Limb (tissue), 2 donors: ENCODE measurements around the gene SLC16A12.
"Not testable (repeated sequence)": the region's sequence is repeated elsewhere in the genome, so short reads cannot be mapped to it uniquely, and the experiment has no call there.

ENCODE experiments used
- DNase-seq, 2 donors: peaks; one replicate each; pipeline ENCODE4 v3.0.0-alpha.2; 2016; ENCODE audit errors: extremely low spot score in 2 of 2

The SLC16A12 gene

DNA sequence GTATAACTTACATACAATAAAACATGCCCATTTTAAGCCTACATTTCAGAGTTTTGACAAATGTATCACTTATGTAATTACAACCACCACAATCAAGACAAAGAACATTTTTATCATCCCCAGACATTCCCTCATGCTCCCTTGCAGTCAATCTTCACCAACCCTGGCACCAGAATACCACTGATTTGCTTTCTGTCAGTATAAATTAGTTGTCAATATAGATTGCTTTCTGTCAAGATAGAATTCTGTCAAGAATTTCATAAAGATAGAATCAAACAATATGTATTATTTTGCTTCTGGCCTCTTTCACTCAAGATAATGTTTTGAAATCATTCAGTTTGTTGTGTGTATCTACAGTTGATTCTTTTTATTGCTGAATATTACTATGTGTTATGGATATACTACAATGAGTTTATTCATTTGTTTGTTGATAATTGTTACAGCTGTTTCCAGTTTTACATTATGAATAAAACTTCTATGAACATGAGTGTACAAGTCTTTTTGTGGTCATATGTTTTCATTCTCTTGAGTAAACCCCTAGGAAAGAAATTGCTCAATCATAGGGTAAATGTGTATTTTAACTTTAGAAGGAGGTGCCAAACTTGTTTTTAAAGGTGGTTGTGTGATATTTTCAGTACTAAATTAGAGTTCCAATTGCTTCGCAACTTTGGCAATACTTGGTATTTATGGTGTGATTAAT, 64.1 kb downstream of the SLC16A12 start:
- DNase-seq, result no peak

DNA sequence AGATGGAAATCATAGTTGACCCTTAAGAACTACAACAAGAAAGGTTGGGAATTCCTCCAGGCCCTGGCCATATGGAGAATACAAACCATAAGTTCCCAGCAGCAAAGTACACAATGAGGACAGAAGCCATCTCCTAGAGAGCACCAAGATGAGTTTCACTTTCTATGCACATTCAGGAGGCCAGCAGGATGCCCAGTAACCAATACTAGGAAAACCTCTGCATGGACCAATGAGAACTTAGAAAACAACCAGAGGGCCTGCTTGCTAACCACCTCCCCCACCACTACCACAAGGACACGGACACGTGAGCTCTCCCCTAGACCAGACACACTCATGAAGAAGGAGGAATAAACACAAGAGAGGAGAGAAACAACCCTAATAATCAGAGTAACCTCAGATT, 64.8 kb downstream of the SLC16A12 start:
- no peak for DNase-seq

DNA sequence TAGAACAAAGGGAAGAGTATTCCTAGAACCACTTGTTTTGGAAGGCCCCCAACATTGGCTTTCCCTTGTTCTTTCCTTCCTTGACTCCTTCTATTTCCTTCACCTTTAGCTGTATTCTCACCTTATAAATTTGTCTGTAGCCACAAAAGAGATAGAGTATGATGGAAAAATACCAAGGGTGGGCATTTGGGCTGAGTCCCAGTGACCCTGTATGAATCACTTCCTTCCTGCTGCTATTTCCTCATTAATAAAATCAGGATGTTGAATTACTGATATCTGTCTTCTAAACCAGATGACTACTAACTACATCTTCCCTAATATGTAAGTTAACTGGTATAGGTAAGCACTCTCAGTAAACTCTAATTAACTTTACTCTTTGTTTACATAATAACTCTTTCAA, 65.9 kb downstream of the SLC16A12 start:
- no peak for DNase-seq

DNA sequence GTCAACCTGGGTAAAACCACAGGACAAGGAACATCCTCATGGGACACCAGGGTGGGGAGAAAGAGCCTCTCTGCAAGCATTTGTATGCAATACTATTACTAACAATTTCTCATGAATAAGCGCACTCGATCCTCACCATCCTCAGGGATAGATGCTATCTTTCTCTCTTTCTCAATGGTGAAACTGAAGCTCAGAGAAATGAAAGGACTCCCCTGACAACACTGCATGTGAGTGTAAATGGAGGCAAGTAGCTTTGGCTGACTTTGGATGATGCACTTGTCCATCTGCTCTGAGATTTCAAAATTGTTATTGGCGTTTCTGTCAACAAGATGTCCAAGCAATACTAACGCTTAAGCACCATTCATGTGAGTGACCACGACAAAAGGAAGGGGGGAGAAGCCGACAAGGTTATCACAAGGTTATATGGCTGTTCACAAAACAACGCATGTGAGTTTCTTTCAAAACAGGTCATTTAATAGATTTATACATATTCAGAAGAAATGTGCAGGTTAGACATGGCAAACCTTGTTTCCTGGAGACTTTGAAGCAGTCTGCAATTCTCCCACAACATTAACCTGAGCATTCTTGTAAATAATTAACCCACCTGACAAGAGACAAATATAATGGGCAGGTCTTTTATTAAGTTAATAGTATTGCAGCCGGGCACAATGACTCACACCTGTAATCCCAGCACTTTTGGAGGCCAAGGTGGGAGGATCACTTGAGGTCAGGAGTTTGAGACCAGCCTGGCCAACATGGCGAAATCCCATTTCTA, 67.0 kb downstream of the SLC16A12 start:
- DNase-seq, result no peak

DNA sequence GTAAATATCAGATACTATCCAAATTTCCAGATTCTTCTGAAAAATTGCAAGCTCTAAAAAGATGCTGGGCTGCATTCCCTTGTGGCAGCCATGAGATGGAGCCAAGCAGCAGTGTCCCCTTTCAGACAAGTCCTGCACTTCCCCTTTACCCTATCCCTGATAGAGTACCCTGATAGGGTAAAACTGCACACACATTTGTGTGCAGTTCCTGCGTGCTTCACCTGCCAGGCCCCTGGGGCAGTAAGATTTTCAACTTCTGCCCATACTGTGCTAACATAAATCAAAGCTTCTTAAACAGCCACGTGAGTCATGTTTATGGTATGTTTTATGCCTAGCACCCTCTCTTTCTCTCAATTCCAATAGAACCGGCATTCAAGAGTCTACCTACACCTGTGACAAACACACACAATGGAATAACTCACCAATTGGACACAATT, 68.8 kb downstream of the SLC16A12 start:
- no peak for DNase-seq

DNA sequence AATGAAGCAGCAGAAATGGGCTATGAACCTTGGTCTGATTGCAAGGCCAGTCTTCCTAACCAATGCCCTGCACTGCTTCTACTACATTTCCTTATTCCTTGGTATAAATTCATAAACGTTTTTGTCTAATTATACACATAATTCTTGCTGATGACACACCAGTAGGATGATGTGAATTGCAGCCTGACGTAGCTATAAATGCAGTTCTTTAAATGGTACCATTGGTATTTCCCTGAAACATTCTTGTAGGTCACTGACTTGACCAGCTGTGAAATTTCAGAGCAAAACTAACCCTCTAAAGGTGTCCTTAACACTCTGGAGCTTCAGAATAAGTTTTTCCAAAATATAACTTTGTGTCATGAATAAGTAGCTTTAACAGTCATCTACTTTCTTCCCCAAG, 70.2 kb downstream of the SLC16A12 start:
- no peak for DNase-seq

DNA sequence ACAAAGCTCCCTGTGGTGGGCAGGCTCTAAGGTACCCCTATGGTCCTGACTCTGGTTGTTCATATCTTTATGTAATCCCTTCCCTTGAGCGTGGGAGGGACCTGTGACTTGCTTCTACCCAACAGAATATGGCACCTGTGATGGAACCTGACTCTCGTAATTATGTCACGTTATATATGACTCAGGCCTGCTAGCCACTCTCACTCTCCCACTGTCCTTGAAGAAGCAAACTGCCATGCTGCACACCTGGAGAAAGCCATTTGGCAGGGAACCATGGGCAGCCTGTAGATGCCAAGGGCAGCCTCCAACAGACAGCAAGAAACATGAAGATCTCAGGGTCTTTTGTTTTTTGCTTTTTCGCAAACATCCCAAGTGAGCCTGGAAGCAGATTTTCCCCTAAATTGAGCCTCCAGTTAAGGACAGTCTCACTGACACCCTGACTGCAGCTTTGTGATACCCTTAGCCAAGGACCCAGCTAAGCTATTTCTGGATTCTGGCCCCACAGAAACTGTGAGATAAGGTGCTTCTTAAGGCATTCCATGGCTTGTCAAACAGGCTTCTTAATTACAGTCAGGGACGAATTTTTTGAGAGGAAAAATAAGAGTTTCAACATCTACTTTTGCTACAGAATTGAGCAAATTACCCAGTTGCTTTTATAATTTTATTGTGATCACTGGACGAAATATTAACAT, 71.4 kb downstream of the SLC16A12 start:
- DNase-seq, result no peak

DNA sequence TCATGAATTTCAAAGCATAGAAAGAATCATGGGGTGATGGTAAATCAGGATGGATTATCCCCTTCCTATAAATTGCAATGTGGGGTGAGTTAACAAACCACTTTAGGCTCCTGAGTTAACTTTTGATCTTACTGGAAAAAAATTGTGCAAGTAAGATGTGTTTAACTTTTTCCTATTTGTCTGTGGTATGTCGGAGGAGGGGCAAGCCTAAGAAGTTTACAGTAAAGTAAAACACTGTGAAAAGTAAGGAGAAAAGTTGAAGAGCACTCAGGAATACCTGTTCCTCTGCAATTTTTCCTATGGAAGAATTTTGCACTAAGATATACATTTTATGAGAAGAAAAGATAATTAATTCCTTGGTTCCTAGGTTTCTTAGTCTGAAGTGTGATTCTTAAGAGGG, 76.6 kb downstream of the SLC16A12 start:
- DNase-seq, result no peak

DNA sequence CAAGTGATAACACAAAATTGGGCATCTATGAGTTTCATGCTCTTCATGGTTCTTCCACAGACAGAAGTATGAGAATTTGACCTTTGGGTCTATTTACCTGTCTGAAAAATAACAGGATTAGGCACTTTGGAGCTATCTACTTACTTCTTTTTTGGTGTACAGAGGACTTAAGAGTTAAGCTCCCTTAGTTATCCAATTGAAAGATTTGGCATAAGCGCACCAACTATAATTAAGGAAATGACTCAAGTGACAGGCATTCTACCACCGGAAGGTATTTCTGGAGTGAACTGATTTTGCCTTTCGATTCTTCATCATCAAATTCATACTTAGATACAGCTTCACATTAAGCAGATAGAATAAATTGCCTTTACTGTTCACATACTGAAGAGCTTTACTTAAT, 77.1 kb downstream of the SLC16A12 start:
- no peak for DNase-seq

DNA sequence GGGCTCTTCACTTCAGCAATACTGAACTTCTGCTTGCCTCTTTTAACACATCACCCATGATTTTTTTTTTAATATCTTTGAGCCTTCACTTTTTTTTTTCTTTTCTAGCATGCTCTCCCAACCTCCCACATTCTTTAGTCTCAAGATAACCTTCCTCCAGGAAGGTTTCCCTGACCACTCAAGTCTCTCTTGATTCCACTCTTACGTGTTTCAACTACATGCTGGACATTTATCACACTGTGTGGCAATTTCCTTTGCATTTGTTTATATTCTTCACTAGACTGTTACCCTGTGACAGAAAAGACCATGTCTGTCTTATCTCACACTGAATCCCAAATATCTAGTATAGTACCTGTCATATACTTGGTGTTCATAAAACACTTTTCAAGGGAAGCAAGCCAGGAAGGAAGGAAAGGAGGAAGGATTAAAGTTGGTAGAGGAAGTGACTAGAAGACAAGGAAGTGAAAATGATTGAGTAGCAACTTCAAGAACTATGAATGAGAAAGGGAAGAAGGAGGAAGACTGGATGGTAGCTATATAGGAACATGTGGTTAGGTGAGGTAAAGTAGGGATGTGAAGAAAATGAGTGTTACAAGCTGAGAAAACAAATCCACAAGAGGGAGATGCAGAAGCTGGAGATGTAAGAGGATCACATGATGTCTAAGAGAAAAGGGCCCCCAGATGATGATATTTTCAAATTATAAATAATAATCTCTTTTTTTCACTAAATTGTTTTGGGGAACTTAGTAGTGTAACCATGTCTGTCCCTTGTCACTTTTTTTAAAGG, 80.6 kb downstream of the SLC16A12 start:
- no peak for DNase-seq

DNA sequence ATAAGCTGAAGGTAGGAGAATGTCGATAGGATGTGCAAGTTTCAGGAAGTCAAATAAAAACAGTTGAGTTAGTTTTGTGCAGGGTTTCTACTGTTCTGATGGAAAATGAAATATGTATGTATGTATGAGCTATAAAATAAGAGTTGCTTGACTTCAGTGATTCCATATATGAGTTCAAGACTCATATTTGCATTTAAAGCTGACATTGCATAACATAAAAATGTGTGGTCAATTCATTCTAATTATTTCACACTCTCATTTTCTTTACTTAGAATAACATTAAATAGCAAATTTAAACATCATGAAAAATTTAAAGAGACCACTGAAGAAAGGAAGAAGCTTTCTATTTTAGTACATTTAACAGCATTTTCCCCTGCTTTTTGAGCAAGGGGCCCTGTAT, 83.2 kb downstream of the SLC16A12 start:
- no peak for DNase-seq

DNA sequence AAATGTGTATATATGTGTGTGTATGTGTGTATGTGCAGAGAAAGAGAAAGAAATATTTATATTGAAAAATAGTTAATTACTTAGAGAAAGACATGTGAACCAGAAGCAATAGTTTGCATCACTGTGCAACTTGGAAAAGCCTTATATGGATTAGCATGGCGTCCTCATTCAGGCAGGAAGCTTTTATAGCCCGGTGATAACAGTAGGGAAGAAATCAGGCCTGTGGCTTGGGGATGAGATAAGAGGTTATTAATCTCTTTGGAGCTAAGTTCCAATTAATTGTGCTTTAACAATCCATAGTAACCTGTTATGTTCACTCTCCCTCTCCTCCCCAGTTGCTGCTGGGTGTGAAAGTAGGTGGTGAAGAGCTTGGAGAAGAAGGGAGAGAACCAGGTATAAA, 84.5 kb downstream of the SLC16A12 start:
- no peak for DNase-seq

DNA sequence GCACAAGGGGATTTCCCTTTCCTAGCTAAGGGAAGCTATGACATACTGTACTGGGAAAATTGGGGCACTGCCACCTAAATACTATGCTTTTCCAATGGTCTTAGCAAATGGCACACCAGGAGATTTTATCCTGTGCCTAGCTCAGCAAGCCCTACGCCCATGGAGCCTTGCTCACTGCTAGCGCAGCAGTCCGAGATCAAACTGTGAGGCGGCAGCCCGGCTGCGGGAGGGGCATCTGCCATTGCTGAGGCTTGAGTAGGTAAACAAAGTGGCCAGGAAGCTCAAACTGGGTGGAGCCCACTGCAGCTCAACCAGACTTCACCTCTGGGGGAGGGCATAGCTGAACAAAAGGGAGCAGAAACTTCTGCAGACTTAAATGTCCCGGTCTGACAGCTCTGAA, 90.6 kb downstream of the SLC16A12 start:
- DNase-seq, result not testable (repeated sequence)

DNA sequence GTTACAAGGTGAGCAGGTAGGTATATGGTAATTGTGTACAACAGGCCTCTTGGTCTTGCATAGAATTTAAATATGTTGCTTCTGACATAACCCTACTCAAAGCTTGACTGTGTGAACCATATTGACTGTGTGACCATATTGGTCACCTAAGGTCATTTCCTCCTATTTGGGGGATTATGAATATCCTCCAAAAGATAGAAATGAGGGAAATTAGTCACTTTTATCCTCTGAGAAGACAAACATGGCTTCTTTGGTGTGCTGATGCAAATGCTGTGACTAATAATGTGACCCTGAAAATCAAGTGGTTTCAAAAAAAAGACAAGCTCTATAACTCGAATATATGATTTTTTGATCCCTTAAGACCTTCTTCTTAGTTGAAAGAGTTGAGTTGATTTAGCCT, 93.1 kb downstream of the SLC16A12 start:
- no peak for DNase-seq

DNA sequence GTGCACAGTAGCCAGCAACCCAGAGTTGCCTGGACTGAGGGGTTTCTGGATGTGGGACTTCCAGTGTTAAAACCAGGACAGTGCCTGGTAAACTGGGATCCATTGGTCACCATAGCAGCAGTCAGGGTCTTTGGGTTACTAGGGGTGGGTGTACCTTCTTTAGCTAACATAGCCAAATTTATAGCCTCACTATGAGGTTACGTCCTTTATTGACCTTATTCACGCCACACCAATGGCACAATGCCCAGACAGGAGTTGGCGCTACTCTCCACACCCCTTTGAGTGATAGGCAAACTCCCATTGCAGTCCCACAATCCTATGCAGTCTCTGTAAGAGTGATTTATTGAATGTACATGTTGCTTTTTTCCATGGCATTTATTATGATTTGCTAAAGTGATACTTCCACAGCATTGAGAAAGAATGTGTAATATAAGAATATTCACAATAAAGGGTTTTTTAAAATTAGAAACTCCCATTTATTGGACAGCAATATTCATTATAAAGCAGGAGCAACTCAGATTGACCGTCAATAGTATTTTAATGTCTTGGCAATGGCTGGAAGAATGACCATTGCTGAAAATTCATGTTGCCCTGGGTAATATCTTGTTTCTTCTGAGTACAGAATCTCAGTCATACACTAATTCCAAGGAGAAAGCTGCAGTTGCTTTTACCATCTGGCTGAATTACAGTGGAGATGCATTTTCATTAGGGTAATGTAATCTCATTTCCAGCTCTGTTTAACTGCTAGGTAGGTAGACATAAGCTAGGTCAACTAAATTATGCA, 95.0 kb downstream of the SLC16A12 start:
- DNase-seq, result peak in 1 of 2 donors; percentile 34

DNA sequence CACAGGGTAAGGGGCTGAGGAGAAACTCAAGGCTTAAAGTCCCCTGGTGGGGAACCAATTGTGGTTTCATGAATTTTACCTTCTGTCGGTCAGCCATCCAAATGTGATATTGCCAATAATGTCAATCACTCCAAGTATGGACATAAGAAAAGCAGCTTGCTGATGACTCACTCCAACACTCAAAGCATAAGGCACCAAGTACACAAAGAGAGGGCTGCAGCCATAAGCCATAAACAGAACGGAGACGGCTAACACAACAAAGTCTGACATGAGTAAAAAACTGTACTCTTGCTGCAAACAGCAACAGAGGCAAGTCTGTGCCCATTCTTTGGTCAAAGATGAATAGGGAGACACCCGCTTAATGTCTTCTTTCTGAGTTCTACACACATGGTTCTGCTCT, 96.9 kb downstream of the SLC16A12 start:
- DNase-seq, result no peak

DNA sequence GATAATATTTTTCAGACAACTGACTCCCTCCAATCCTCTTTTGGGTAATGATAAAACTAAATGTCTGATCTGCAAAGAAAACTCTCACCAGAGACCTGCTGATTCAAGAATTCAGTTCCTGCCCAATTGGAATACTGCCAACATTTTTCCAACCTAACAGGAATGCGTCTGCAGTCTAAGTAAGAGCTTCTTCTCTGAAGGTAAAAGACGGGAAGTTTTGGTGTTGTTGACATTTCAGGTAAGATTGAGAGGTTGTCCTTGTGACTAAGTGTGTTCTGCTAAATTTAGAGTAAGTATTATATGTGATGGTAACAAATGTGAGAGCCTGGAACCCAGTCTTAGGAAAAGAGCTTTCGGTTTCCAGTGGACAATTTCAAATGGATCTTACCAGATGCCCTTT, 103.4 kb downstream of the SLC16A12 start:
- DNase-seq, result peak in 1 of 2 donors; percentile 16

DNA sequence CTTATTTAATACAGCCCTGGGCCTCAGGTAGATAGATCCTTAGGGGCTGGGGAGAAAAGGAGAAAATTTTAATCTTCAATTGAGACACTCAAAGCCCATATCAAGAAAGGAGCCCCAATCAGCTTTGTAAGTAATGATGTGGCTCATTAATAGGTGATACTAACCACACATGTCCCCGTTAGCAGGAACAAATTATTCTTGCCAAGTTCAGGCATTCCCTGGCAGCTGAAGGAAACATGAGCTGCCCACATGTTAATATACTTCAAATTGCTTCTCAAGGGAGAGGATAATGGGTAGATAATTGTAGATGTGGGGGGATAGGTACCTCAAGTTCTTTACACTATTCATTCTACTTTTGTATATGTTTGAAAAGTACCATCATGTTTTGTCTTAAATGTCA, 106.5 kb downstream of the SLC16A12 start:
- no peak for DNase-seq

DNA sequence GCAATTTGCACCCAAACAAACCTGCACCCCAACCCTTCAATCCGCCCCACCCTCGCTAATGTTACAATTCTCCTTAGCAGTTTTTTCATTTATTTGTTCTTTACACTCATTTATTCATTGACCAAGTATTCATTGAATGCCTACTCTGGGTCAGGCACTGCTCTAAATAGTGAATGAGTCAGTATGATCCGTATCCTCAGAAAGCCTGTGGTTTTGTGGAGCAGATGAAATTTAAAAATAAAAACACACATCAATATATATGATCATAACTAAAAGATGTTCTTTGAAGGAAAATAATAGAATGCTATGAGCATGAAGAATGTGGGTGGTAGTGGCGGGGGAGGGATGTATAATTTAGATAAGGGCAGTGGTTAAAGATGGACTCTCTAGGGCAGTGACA, 107.8 kb downstream of the SLC16A12 start:
- no peak for DNase-seq

DNA sequence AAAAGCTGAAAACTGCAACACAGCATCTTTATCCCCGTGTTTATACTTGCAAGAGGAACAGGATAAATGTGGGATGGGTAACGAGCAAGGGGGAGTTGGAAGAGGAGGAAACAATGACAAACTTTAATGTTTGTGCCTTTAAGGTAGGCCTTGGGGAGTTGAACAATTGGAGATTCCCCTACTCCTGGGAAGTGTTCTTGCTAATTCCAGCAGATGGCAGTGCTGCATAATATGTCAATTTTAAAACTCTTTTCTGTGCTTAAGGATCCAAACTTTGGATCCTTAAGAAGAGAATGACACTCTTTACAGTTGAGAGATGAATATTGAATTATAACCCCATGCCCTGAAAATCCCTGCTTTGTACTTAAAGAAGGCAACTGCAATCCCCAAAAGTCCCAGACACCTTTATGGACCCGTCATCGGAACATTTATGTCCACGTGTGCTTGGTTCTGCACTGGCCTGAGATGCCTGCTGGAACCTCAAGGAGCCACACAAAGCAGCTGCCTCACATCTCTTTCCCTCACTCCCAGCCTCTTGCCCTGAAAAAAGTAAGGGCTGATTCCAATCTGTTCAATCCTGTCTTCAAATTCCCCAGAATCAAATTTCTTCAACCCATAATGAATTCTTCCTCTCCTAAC, 109.0 kb downstream of the SLC16A12 start:
- DNase-seq, result peak in 1 of 2 donors; percentile 77
